Measurements from ENCODE around the gene GNAZ.
"Not testable (repeated sequence)": the region's sequence is repeated elsewhere in the genome, so short reads cannot be mapped to it uniquely, and the experiment has no call there.

GNAZ gene

DNA sequence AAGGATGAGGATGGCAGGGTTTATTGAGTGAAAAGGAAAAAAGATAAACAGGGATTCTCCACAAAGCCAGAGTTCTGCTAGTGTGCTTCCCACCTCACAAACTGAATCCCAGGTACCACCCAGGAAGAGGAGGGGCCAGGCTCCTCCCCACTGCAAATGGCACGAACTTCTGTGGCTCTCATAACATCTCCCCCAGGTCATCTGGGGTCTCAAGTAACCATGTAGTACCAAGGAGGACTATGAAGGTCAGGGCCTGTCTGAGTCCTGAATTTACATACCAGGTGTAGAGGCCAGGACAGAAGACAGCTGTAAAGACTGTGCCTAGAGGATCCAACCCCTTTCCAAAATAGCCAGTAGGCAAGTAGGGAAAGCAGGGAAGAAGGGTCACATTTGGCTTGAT is 25.7 kb upstream of the GNAZ start:
- no peak for DNase-seq (ENCODE audit: low spot score)

GRCh38 chr22:23045461-23045860 is 24.9 kb upstream of the GNAZ start:
- DNase-seq (ENCODE audit: low spot score) = no peak

- DNase-seq (ENCODE audit: low spot score) = no peak
Measured at GRCh38 chr22:23047265-23047664, 23.1 kb upstream of the GNAZ start.

GRCh38 chr22:23047742-23048141 is 22.6 kb upstream of the GNAZ start:
- DNase-seq (ENCODE audit: low spot score) = no peak

GRCh38 chr22:23050546-23050945 is 19.8 kb upstream of the GNAZ start:
- DNase-seq (ENCODE audit: low spot score) = not testable (repeated sequence)

DNA sequence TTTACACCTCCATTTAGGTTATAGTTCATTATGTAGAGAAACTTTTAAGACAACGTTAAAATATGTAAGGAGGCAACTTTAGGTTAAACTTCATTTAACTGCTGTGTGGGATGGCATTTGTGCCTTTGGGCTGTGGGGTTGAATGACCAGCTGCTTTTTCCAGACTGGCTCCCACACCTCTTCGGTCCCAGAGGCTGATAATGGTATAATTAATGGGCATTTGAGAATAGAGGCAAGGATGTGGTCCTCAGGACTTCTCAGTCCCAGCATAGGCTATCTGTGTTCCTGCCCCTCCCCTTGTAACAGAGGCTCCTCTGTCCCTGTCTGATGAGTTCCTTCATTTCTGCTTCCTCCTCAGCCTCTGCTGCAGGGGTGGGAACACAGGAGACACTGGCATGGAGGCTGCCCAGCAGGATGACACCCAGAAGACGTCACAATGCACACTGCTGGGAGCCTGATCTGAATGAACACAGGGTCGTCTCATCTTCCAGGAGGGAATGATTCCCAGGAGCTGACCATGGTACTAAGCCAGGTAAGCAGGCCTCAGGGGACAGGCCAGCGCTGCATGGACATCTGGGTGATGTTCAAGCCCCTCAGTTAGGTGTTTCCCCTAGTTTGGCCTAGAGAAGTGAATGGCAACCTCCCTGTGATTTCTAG is 17.1 kb upstream of the GNAZ start:
- no peak for DNase-seq (ENCODE audit: low spot score)

GRCh38 chr22:23053912-23054530 is 16.3 kb upstream of the GNAZ start:
- DNase-seq (ENCODE audit: low spot score) = no peak

- peak; percentile 53 for DNase-seq (ENCODE audit: low spot score)
Measured at GRCh38 chr22:23054531-23055257, 15.6 kb upstream of the GNAZ start.

GRCh38 chr22:23055449-23056179 is 14.7 kb upstream of the GNAZ start:
- DNase-seq (ENCODE audit: low spot score) = no peak

DNA sequence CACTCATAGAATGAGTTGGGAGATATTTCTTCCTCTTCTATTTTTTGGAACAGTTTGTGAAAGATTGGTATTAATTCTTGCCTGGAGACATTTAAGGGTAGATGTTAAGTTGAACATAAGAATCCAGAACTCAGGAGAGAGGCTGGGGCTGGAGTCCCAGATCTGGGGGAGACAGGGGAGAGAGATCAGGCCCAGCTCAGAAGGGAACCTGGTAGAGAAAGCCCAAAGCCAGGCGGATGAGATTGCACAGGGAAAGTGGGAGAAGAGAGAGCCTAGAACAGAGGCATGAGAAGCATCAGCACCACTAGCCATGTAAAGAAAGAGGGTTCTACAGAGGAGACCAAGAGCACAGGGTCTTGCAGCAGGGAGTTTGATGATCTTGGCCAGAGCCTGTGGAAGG is 13.0 kb upstream of the GNAZ start:
- no peak for DNase-seq (ENCODE audit: low spot score)

GRCh38 chr22:23058063-23058462 is 12.3 kb upstream of the GNAZ start:
- DNase-seq (ENCODE audit: low spot score) = no peak

DNA sequence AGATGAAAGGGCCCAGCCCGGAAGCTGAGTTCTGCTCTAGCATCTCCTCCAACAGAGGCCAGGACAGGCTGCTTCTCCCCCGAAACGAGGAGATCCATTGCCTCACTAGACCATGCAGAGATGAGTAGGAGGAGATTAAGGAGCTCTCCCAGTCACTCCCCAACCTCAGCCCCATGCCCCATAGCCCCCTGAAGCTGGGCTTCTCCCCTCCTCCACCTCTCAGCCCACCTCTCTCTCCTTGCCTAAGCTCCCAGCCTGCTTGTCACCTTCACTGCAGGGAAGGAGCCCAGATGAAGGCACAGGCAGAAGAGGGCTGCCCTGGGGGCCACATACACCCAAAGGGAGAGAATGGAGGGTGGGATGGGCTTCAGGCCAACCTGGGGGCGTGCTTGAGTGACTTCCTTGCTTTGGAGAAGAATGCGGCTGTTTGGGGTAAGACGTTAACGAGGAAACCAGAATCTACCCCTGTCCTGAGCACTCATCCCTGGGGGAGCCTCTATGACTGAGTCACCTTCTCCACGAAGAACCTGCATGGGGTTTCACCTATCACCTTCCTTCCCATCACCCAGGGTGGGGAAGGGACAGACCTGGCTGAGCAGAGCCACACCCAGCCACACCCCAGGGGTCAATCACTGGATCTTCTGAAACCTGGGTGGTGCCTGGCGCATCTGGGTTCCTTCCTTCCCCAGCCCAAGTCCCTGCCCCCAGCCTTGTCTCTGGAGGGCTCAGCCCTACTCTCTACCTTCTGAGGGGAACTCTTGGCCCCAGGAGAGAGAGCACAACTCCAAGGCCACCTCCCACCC is 11.6 kb upstream of the GNAZ start:
- no peak for DNase-seq (ENCODE audit: low spot score)

DNA sequence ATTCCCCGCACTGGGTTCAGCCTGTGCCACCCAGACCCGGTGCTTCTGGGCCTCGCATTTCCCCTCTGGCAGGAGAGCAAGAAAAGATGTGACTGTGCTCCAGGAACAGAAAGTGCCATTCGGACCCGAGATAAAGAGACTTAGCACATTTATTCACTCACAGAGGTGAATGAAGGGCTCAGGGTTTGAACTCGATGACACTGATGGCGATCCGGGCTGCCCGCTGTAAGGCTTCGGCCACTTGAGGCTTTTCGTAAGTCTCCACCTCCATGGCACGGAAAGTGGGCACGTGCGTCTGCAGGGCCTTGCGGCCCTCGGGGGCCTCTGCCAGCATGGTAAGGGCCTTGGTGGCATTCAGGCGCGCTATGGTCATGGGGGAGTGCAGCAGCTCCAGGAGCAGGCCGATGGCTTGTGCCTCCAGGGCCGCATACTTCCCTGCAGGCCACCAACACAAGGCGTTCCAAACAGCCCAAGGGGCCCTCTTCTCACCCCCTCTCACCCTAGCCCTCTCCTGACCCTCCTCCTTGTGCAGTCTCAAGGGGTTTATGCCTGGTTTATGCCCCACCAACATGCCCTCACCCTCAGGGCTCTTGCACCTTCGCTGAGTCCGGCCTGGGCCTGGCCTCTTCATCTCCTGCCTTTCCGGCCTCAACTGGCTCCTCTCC is 10.9 kb upstream of the GNAZ start:
- DNase-seq (ENCODE audit: low spot score) = no peak

DNA sequence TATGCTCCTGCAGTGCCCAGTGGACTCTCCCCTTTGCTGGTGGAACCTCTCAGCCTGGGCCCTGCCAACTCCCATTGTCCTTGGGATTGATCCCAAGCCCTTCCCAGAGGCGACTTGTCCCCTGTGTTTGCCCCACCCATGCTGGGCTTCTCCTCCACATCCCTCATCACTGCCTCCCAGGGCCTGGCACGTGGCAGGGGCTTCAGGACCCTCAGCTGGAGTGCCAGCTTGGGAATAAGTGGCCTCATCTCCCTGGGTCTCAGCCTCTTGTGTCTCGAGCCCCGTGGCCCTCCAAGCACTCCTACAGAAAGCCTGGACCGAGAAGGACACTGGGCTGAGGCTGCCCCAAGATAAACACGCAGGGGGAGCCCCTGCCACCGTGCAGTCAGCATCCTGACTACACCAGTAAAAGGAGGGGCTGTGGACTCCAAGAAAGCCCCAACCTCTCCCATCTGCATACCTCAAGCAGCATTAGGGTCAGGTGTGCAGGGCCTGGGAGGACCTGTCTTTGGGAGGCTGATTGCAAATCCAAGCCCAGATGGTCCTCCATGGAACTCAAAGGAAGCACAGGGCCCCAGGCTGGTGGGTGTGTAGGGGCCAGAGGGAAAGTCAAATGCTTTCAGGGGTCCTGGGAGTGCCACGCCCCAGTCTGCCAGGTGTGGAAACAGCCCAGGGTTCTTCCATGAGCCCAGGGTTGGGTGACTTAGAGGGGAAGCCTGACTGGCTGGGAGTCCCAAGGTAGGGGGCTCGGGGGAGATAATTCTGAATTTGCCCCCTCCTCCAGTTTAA is 9.5 kb upstream of the GNAZ start:
- DNase-seq (ENCODE audit: low spot score) = no peak

DNA sequence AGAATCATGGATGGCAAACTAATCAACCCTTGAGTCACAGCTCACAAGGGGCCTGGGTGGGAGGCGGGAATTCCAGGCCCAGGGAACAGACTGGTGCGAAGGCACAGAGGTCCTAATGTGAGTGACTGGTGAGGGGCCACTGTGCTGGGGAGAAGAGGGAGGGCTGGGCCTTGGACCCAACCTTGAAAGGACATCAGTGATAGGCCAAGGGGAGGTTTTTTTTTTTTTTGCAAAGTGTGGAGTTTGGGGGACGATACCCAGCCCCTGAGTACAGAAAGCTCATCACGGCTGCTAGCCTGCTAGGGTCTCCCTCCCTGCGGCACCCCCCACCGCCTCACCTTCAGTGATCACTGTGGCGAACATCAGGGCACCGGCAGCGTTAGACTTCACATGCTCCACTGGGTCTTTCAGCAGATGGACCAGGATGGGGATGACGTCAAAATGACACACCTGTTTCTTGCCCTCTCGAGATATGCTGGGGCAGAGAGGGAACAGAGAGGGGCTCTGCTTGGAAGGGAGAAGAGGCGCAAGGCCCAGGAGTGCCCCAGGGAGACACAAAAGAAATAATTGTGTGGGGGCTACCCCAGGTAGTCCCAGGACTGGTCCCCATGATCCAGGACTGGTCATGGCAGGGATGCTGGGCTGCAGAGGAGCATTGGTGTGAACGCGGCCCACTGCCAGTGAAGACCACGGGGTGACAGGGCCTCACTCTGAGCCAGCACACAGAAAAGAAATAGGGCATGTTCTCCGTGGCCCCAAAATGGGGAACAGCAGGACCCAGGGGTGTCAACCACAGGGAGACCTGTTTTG is 8.6 kb upstream of the GNAZ start:
- DNase-seq (ENCODE audit: low spot score) = no peak

- DNase-seq (ENCODE audit: low spot score) = no peak
Measured at GRCh38 chr22:23062616-23063538, 7.4 kb upstream of the GNAZ start.

GRCh38 chr22:23063539-23064380 is 6.6 kb upstream of the GNAZ start:
- DNase-seq (ENCODE audit: low spot score) = no peak
